Mucosa of stomach (tissue), 1 donor: ENCODE results near the gene DNAH10.

Experiments used
- H3K27me3 ChIP-seq: one replicate; pipeline ENCODE4 v1.7.0; 2013; ENCODE audit warnings: mild to moderate bottlenecking, low read length; ENCODE audit not compliant: control insufficient read depth, insufficient read depth
- H3K36me3 ChIP-seq: one replicate; pipeline ENCODE4 v1.7.0; 2013; ENCODE audit warnings: low read length; ENCODE audit not compliant: control insufficient read depth, insufficient read depth
- H3K4me1 ChIP-seq: one replicate; pipeline ENCODE4 v1.7.0; 2013; ENCODE audit warnings: mild to moderate bottlenecking, low read length; ENCODE audit not compliant: control insufficient read depth, insufficient read depth
- H3K4me3 ChIP-seq: one replicate; pipeline ENCODE4 v1.7.0; 2013; ENCODE audit warnings: low read length
- H3K9ac ChIP-seq: one replicate; pipeline ENCODE4 v1.7.0; 2013; ENCODE audit warnings: mild to moderate bottlenecking, low read length, moderate library complexity
- H3K9me3 ChIP-seq: one replicate; pipeline ENCODE4 v1.7.0; 2013; ENCODE audit warnings: mild to moderate bottlenecking, low read length, moderate library complexity; ENCODE audit not compliant: control insufficient read depth
- donor health status: Pancreatic carcinoma.

DNAH10 gene

DNA sequence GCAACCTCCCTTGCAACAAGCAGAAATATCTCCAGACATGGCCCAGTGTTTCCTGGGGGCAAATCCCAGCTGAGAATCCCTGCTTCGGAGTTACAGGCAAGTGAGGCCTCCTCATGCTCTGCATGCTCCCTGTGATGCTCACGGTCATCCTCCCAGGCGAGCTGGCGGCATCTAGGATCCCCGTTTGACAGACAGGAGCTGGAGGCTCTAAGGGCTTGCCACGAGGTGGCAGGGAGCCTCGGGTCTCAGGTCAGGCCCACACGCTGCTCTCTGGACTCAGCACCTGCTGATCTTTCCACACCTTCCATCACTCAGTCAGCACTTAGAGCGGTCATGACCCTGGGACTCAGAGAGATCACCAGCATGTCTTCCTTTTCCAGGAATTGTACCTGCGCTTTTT lies 130.8 kb downstream of the DNAH10 start:
- no peak overlapping the region for H3K4me3 ChIP-seq
- no peak overlapping the region for H3K9ac ChIP-seq
- H3K4me1 ChIP-seq = no peaks in the 10 kb centered on the region
- H3K9me3 ChIP-seq = no peaks in the 10 kb centered on the region
- H3K27me3 ChIP-seq = peaks cover 16% of the 10 kb centered on the region
- H3K36me3 ChIP-seq = no peaks in the 10 kb centered on the region

DNA sequence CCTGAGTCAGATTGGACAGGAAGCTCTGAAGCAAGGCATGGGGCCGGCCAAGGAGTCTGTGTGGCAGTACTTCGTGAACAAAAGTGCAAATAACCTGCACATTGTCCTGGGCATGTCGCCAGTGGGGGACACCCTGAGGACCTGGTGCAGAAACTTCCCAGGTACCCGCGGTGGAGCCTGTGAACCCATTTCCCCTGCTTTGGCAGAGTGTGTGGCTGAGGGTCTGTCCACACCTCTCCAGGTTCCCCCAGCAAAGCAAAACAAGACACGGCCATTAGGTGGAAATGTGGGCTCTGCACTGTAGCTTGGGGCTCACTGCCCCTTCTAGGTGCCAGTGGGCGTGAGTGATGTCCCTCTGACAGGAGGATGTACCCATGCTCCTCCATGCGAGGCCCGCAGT lies 131.2 kb downstream of the DNAH10 start:
- Histone ChIP-seq H3K27me3 (peaks cover 12% of the 10 kb centered on the region), H3K9me3 (no peaks in the 10 kb centered on the region), H3K36me3 (no peaks in the 10 kb centered on the region)

DNA sequence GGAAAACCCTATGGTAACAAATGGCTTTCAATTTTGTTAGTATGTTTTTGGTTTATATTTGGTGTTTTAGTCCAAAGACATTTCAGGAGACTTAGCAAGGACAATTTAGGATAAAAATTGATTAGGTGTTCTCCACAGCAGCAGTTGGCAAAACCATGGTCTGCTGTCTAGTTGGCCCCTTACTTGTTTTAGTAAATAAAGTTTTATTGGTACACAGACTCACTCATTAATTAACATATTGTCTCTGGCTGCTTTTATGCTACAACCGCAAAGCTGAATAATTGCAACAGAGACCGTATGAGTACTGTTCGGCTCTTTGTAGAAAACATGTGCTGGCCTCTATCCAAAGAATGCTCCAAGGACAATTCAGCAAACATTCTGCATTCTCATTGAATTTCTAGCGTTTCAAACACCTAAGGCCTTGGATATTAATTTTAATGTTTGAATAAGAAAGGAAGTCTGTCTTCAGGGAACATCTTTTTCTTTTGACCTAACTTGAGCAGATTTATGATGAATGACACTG lies 132.8 kb downstream of the DNAH10 start:
- H3K4me3 ChIP-seq = no peak overlapping the region

More for the DNA sequence above, 131.2 kb downstream of the DNAH10 start:
- H3K9ac ChIP-seq = no peak overlapping the region
- H3K4me3 ChIP-seq = no peak overlapping the region
- H3K4me1 ChIP-seq = no peaks in the 10 kb centered on the region

DNA sequence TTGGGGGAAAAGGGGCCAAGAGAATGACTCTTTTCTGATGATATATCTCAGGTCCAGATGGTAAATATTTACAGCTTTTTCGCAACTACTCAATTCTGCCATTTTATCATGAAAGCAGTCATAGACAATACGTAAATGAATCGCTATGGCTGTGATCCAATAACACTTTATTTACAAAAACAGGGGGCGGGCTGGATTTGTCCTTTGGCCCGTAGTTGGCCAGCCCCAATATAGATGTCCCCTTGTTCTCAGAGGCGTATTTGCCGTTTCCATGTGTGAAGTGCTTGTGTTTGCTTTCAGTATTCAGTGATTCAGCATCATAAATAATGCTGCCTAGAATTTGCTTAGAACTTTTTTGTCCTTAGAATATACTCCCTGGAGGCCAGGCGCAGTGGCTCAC lies 133.3 kb downstream of the DNAH10 start:
- Histone ChIP-seq H3K36me3 (no peaks in the 10 kb centered on the region), H3K4me3 (no peak overlapping the region), H3K4me1 (no peaks in the 10 kb centered on the region), H3K27me3 (peaks cover 10% of the 10 kb centered on the region), H3K9ac (no peak overlapping the region), H3K9me3 (no peaks in the 10 kb centered on the region)

More for the DNA sequence above, 132.8 kb downstream of the DNAH10 start:
- Histone ChIP-seq H3K9ac (no peak overlapping the region), H3K4me1 (no peaks in the 10 kb centered on the region), H3K27me3 (peaks cover 10% of the 10 kb centered on the region), H3K36me3 (no peaks in the 10 kb centered on the region), H3K9me3 (no peaks in the 10 kb centered on the region)

DNA sequence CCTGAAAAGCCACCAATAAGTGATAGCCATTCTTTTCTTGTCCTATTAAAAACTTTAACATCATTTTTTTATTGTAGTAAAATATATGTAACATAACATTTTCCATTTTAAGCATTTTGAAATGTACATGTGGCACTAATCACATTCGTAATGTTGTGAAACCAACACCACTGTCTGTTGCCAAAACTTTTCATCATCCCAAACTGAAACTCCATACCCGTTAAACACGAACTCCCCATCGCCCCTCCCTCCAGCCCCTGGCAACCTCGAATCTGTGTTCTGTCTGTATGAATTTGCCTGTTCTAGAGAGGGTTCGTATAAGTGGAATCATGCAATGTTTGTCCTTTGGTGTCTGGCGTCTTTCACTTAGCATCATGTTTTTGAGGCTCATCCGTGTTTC lies 134.7 kb downstream of the DNAH10 start:
- H3K9ac ChIP-seq = no peak overlapping the region
- H3K9me3 ChIP-seq = no peaks in the 10 kb centered on the region
- no peaks in the 10 kb centered on the region for H3K4me1 ChIP-seq
- H3K4me3 ChIP-seq = no peak overlapping the region
- no peaks in the 10 kb centered on the region for H3K36me3 ChIP-seq
- peaks cover 16% of the 10 kb centered on the region for H3K27me3 ChIP-seq

DNA sequence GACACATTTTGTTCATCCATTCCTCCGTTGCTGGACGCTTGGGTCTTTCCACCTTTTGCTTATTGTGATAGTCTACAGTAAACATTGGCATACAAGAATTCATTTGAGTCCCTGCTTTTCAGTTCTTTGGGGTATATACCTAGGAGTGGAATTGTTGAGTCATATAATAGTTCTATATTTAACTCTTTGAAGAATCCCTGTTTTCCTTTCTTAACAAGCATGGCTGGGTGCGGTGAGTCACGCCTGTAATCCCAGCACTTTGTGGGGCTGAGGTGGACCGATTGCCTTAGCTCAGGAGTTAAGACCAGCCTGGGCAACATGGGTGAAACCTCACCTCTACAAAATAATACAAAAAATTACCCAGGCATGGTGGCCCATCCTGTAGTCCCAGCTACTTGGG lies 135.1 kb downstream of the DNAH10 start:
- Histone ChIP-seq H3K36me3 (no peaks in the 10 kb centered on the region), H3K27me3 (peaks cover 11% of the 10 kb centered on the region), H3K9ac (no peak overlapping the region), H3K4me3 (no peak overlapping the region), H3K4me1 (no peaks in the 10 kb centered on the region), H3K9me3 (no peaks in the 10 kb centered on the region)

DNA sequence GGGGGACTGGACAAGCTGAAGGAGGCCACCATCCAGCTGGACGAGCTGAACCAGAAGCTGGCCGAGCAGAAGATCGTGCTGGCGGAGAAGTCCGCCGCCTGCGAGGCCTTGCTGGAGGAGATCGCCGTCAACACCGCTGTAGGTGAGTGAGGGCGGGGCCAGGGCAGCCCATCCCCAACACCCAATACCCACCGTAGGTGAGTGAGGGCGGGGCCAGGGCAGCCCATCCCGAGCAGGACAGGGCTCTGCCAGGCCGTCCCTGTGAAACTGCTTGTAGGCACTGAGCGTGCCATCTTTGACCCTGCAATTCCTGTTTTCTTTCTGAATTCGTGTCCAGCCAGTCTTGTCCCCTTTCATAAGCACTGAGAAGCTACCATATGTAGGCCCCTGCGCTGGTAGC lies 136.6 kb downstream of the DNAH10 start:
- H3K9ac ChIP-seq = no peak overlapping the region

DNA sequence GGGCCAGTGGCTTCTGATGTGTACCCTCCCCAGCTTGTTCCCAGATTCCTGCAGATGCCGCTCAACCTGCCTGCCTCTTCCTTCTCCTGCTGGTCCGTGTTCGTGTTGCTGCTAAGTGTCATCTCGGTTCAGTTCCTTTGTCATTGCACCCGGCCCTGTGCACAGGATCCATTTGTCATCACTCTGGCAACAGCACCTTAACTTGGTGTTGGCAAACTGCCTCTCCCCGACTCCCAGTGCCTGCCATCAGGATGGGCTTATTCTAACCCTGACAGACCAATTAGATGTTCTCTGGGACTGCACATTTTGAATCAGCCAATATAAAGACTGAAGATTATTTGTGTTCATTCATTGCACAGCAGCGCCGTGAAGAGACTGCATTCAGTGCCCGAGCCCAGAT lies 137.3 kb downstream of the DNAH10 start:
- Histone ChIP-seq H3K27me3 (peaks cover 8% of the 10 kb centered on the region), H3K9me3 (no peaks in the 10 kb centered on the region), H3K36me3 (no peaks in the 10 kb centered on the region), H3K4me3 (no peak overlapping the region), H3K4me1 (no peaks in the 10 kb centered on the region), H3K9ac (no peak overlapping the region)

More for the DNA sequence above, 136.6 kb downstream of the DNAH10 start:
- no peaks in the 10 kb centered on the region for H3K4me1 ChIP-seq
- no peaks in the 10 kb centered on the region for H3K9me3 ChIP-seq
- H3K27me3 ChIP-seq = peaks cover 5% of the 10 kb centered on the region
- no peak overlapping the region for H3K4me3 ChIP-seq
- H3K36me3 ChIP-seq = no peaks in the 10 kb centered on the region

DNA sequence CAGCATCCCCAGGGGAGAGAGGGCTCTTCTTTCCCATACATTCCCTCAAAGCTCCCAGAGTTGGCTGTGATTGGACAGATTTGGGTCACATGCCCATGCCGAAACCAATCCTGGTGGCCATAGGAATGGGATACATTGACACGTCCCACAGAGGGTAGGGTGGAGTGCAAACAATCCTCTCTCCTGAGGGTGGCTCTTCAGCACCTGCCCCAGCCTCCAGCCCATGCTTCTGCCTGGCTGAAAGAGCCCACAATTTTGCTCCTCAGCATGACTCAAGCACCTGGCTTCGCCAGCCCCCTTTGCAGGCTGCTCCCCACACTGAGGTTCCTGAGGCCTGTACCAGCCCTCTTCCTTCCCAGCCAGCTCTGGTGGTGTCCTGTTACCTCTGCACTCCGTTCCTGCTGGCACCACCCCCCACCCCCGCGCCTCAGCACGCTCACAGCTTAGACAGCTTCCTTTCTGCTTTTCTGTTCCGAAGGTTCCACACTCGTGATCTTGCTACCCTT lies 138.8 kb downstream of the DNAH10 start:
- H3K9me3 ChIP-seq = no peaks in the 10 kb centered on the region
- peaks cover 11% of the 10 kb centered on the region for H3K27me3 ChIP-seq
- H3K4me1 ChIP-seq = no peaks in the 10 kb centered on the region
- H3K36me3 ChIP-seq = no peaks in the 10 kb centered on the region
- H3K4me3 ChIP-seq = no peak overlapping the region
- no peak overlapping the region for H3K9ac ChIP-seq

DNA sequence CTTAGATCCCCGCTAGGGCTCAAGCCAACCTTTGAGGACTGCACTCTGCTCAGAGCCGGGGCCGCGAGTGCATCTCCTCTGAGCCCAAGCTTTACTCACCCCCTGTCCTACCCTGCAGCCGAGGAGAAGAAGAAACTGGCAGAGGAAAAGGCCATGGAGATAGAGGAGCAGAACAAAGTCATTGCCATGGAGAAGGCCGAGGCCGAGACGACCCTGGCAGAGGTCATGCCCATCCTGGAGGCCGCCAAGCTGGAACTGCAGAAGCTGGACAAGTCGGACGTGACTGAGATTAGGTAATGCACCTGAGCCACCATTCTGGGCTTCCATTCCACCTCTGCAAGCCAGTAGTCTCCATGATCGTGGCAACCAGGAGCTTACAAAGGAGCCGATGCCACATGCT lies 140.7 kb downstream of the DNAH10 start:
- Histone ChIP-seq H3K4me1 (no peaks in the 10 kb centered on the region), H3K36me3 (no peaks in the 10 kb centered on the region), H3K9ac (no peak overlapping the region), H3K9me3 (no peaks in the 10 kb centered on the region), H3K4me3 (no peak overlapping the region), H3K27me3 (peaks cover 11% of the 10 kb centered on the region)

DNA sequence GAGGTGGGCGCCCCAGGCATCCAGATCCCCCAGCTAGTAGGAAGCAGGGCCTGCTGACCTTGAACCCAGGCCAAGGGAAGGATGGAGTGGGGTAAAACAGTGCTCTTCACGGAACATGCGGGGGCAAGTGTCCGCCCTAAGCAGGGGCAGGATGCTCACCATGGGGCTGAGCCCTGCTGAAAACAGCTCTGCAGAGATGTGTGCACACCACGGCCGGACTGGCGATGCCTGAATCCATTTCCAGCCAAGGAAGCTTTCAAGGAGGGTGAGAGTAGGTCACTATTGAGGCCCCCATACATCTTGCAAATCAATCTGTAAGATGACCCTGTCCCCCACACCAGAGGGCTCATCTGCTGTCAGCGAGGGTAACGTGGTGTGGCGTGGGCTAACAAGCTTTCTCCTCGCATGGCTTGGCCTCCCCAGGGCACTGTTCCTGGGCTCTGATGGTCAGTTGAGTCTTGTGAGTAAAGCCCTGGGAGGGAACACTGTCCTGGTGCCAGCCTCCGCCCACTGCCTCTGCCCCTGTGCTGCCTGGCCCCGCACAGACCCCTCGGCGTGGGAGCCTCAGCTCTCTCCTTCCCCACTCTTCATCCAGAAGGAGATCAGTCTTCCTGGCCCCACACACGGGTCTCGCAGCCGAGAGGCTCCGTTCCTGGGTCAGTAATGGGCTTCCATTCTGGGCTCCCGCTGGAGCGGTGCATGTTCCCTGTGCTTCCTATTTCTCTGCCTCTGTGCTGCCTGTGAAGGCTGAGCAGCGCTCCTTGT lies 141.4 kb downstream of the DNAH10 start:
- Histone ChIP-seq H3K4me3 (no peak overlapping the region), H3K36me3 (no peaks in the 10 kb centered on the region), H3K27me3 (peaks cover 11% of the 10 kb centered on the region), H3K9ac (no peak overlapping the region), H3K4me1 (no peaks in the 10 kb centered on the region), H3K9me3 (no peaks in the 10 kb centered on the region)

DNA sequence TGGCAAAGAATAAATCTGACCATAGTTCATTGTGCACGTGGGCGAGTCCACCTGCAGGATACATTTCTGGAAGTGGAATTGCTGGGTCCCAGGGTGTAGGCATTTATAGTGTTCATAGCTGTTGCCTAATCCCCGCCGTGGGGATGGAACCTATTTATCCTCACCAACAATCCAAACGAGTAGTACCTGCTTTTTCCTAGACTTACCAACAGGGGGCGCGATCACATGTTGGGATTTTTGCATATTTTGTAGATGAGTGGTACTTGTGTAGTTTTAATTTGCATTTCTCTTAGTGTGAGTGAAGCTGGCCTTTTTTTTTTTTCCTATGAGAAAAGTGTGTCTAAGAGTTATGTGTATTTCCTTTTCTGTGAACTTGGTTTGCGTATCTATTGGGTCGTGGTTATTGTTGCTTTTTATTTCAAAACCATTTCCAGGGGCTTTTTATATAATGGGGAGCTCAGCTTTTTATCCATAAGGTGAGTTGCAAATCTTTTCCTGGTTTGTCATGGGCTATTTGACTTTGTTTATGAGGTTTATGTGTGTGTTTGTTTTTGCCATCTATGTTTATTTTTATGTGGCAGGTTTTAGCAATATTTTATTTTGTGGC lies 143.3 kb downstream of the DNAH10 start:
- H3K9me3 ChIP-seq = no peaks in the 10 kb centered on the region

More for the DNA sequence above, 143.3 kb downstream of the DNAH10 start:
- H3K4me1 ChIP-seq = no peaks in the 10 kb centered on the region
- no peak overlapping the region for H3K9ac ChIP-seq
- H3K27me3 ChIP-seq = peaks cover 11% of the 10 kb centered on the region
- no peaks in the 10 kb centered on the region for H3K36me3 ChIP-seq
- H3K4me3 ChIP-seq = no peak overlapping the region
